NCI-H524 (cell line): ENCODE data around the gene ATP1A4.
A peak's percentile ranks its signal among the peaks of the same experiment; 100 is the strongest.

ENCODE experiments used
- DNase-seq, 2 experiments: peaks; one replicate each; lab custom pipeline; 2025; lab: John Stamatoyannopoulos, UW

Gene ATP1A4

DNA sequence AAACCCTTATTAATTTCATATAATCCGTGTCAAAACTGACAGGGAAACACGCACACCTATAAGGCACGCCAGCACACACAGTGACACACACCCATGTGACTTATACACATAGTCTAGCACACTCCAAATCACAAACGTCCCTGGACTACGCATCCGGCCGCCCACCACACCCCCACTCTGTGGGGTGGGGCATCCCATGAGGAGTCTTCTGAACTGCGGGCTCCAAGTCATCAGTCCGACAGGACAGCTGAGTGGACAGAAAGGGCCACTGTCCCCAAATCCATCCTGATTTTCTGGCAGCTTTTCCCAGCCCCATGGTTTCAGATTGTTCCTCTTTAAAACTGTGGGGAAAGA lies 54.6 kb downstream of the ATP1A4 start:
- DNase-seq = no peak

DNA sequence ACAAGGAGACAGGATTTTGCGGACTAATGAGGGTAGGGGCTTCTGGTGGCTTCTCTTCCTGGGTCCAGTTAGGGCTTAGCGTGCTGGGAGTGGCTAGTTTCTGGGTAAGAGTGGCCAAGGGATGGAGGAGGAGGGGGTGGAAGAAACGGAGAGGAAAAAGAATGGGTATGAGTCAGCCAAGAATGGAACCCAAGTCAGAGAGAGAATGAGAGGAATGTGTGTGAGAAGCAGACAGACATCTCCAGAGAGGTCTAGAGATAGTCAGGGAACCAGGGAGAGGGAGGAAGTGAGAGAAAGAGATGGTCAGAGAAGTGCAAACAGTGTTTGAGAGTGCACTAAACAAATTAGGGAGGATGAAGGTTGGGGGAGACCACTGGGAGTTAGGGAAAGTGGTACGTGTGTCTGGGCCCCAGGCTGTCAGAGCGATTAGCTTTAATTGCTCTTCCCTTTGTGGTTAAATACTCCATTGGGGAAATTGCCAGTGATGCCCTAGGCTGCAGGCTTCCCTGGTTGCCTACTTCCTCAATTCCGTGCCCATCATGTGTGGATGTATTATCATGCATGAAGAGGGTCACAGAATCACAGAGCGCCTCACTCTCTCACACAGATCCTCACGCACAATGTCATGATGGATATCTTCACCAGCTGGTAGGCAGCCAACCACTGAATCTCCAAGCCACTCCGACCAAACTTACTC lies 55.2 kb downstream of the ATP1A4 start:
- no peak for DNase-seq

DNA sequence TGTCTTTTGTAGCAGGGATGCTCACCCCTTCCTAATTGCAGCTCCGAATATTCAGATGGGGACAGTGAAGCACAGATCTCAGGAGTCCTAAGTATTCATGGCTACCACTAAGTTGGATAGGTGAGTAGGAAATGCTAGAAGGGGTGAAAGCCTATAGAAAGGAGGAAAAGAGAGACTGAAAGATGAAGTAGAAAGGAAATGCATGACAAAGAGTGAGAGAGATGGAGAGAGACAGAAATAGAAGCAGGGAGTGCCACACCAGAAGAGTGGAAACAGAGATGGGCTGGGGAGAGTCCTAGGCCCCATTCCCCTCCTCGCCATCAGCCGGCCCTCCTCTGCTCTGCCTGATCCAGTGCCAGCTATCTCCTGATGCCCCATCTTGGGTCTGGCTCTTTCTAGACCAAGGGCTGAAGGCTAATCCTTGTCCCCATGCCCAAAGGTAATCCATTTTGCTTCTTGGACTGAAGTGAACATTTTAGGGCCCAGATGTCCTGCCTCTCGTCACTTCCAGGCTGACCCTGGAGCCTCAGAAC lies 55.8 kb downstream of the ATP1A4 start:
- DNase-seq = no peak

DNA sequence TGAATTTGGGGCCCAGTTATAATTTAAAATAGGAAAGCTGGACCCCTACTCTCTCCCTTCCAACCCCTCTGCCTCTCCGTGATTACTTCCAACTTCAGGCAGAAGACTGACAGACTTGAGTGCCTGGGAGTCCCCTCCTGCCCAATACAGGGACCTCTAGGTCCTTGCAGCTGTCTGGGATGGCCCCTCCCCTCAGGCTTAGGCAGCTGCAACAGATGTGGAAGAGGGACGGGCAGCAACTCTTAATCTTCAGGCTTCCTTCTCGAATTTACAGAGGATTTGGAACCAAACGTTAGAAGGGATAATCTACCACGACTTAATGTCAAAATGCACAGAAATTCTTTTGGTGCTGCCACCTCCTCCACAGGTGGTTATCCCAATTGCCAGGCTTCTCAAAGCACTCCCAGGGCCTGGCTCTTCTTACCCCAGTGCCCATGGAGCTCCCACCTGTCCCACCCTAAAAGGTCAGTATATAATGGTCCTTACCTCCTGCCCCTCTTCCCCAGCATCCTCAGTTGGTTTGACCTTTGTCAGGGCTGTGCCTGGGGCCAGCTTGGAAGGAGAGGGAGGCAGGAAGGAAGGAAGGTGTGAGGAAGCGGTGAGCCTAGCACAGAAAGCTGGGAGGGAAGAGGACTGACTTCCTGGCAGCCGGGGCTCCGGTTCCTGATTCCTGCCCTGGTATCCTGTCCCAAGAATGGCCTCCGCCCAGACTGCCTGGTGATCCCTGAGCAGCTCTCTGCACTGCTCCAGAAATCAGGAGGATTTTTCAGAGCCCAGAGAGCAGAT lies 56.6 kb downstream of the ATP1A4 start:
- no peak for DNase-seq

DNA sequence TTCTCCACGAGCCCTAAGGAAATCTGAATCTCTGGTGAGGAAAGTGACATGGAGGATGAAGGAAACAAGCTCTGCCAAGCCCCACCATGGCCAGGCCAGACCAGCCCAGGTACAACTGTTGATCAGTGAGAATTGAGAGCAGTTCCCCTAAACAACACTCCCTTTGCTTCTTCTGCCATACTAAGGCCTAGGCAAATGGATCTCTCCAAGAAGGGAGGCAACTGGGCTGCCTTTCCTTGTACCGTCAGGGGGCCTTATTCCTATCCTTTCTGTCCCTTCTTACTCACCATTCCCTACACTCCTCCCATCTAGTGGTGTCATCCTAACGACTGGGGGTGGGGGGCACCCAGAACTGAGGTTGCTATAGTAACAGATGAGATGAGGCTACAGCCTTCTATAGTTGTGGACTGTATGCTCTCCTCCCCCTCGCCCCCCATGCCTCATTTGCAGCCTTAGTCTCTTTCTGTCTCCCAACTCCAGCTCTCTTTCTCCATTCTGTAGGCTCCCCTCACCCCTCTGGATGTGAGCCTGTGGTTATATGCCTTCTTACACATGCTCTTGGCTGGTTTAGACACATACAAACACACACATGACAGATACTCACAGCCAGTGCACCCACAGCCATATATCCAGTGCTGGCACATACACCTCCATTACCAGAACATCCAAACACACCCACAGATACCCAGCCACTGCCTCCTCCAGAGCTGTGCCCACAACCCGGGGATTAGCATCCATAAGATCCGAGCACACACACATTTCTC lies 57.3 kb downstream of the ATP1A4 start:
- no peak for DNase-seq

DNA sequence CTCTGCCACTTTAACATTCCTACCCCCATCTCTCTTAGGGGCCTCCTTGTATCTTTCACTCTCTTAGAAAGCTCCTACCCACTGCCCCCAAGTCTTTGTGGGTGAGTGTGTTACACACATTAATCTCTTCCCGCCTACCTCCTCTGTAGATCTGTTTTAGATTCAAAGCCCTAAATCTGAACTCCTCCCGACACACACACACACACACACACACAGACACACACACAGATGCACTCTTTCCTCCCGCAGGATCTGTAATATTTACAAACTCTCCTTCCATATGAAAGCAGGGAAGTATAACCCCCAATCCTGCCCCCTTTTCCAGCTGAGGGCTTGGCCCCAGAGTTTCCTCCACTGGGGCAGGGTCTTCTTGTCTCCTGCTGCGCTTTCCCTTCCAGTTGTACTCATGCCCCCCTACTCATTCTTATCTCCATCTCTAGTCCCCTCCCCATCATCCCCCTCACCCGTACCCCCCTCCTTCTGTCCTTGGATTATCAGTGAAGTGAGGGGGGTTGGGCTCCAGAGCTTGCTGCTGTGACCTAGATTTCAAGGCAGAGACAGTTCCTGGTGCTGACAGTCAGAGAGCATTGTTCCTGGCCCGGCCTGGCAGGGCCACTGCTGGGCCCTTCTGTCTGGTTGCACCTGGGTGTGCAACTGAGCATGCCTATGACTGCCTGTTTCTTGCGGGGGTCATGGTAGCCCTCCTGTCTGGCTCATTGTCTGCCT lies 58.1 kb downstream of the ATP1A4 start:
- no peak for DNase-seq

DNA sequence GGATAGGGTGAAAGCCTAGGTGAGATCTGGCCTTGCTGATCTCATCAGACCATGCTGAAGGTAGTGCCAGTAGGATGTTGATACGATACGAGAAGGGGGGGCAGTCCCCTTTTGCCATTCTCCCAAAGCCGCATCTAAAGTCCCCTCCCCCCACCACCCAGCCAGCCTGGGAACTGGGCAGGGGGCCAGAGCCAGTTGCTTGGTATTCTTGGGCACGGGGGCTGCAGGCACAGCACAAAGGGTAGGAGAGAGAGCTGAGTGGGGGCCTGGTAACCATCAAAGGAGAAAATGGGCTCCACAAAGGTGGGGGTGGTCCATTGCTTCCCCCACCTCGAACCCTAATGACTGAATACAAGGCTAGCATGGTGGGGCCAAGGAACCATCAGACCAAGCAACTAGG lies 59.2 kb downstream of the ATP1A4 start:
- no peak for DNase-seq

DNA sequence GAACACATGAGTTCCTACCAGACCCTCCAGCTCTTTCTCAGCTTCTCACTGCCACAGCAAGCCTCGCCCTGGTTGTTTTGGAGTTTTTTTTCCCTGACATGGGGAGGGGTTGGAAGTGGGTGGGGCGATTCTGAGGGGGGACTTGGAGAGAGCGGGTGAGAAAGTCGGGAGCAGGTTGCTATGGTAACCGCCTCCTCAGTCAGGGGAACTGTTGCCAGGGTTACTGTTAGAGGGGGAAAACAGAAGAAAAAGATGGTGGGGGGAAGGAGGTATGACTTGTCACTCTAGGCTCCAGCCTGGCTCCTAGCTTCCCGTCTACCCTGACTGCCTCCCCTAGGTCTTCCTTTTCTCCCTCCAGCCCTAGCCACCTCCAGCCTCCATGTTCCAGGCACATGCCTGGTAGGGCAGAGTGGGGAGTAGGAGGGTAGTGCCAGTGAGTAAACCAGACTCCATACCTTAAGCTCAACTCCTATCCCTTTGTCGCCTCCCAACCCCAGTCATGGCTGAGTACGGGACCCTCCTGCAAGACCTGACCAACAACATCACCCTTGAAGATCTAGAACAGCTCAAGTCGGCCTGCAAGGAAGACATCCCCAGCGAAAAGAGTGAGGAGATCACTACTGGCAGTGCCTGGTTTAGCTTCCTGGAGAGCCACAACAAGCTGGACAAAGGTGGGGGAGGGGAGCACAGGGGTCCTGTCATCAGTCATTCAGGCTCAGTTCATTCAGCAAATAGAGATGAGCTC lies 59.8 kb downstream of the ATP1A4 start:
- DNase-seq = no peak

DNA sequence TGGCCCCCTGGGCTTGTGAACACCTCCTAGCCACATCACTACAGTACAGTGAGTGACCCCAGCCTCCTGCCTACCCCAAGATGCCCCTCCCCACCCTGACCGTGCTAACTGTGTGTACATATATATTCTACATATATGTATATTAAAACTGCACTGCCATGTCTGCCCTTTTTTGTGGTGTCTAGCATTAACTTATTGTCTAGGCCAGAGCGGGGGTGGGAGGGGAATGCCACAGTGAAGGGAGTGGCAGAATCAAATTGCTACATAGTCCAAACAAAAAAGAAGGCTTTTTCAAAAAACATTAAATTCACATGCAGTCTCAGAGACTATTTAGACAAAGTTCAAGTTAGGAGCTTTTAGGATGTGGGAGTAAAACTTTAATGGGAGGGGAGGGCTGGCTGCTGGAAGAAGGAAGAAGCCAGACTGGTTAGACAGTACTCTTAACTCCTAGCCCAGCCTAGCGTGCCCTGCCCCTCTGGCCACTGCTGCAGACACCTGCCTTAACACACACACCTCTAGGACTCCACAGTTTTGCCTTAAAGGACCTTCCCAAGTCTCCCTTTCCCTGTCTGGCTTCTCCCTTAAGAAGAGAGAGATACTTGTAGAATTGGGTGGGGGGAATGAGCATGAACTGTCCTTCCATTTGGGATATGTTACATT lies 63.2 kb downstream of the ATP1A4 start:
- no peak for DNase-seq

DNA sequence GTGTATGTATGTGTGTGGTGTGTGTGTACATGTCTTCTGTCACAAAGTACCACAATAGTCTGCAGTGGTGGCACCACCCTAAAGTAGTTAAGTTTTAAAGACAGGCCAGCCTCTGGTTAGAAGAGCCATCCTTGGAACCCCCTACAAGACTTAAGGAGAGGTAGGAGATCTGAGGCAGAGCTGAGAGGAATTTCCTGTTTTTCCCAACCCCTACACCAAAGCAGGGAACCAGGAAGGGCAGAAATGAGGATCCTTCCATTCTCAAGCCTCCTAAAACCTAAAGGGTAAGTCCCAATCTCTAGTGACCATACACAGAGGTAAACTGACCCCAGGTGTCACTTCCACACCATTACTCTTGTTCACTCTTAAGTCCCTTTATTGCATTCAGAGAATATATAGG lies 64.9 kb downstream of the ATP1A4 start:
- DNase-seq = no peak

DNA sequence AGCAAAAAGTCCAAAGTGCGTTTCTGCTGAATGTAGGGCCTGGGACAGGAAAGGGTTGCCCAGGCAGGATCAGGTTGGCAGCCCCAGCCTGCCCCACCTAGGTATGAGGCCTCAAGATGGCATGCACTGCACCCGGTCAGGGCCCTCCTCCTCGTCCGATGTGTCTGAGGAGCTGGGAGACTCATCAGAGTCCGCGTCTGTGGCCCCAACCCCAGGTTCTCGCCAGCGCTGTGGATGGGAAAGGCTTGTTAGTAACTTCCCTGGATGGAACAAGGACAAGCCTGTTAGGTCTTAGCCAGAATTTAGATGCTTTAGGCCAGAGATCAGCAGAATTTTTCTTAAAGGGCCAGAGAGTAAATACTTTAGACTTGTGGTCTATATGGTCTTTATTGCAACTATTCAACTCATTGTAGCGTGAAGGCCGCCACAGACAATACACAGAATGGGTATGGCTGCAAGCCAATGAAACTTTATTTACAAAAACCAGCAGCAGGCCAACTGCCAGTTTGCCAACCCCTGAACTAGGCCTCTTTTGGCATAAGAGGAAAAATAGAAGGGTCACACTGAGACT lies 66.2 kb downstream of the ATP1A4 start:
- DNase-seq = no peak

DNA sequence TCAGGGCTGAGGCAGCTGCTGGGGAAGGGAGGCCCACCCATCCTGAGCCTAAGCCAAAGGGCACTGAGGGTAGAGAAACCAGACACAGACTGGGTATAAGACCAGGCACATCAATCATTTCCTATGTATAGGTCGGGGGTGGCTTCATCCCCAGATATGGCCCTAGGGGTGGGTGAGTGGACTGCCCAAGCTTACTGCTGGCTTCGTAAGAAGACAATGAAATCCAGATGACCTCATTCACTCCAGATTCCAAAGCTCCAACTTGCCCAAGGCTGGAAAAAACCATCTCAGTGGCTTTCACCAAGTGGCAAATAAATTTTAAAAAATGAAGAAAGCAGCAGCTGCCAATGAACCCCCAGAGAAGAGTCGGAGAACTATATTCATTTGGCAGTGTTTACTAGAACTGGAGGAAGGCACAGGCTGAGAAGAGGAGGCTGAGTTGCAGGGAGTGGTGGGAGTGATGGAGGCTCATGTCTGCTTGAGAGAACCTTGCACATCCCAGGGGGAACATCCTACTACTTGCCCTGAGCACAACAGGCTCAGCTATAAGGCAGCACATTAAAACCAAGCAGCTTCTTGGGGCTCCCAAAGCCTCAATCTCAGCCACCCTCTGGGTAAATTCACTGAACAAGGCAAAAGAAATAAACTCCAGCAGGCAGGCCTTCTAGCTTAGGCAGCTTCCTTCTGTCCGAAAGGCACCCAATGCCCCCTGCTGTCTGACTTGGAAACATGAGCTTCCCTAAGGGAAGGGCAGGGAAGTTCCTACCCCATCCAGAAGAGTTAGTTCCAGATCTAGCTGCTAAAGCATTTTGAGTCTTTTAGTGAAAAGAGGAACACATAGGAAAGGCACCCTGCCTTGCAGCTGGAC lies 67.9 kb downstream of the ATP1A4 start:
- peak in 1 of 2 experiments; percentile 20 for DNase-seq

DNA sequence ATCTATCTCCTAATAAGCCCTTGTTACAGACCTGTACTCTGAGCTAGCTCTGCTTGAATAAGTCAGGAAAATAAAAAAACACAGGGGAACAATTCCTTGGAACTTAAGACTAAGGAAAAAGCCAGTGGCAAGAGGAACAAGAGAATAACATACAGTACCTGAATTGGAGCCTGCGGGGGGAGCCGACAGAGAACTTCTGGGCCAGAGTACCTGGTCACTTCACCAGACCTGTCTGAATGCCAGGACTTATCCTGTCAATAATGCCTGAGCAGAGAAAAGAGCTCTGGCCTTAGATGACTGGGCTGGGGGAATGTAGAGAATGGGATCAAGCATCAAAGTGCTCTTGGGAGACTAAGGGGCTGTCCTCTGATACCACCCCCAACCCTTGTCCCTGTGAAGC lies 68.9 kb downstream of the ATP1A4 start:
- DNase-seq = no peak

DNA sequence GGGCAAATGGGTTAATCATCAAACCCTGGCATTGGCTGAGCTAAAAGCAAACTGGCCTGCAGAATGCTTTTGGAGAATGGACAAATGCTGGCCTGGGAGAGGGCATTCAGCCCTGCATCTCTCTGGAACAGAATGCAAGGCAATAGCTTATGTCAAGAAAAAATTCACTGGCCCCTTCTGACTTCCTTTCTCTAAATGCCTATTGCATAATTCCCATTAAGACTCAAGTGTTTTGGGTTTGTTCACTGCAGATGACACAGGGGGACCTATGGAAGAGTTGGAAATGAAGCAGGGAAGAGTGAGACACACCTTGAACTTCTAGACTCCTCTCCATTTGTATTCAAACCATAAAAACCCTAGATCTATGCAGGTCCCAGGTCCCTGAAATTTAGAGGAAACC lies 69.7 kb downstream of the ATP1A4 start:
- no peak for DNase-seq

DNA sequence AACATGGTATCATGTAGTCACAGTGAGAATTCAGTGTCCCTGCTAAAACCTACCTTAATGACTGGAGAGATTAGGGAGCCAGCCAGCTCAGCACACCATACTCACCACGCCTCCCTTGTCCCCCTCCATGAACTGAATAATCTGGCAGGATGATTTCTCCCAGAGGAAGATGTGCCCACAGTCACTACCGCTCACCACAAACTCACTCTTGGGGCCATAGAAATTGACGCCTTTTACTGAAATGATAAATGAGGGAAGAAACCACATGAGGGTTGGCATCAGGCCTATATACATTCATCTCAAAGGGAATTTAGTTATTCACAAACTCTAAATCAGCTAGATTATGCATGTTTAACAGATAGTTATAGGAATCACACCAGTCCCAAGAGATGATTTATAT lies 71.1 kb downstream of the ATP1A4 start:
- no peak for DNase-seq

DNA sequence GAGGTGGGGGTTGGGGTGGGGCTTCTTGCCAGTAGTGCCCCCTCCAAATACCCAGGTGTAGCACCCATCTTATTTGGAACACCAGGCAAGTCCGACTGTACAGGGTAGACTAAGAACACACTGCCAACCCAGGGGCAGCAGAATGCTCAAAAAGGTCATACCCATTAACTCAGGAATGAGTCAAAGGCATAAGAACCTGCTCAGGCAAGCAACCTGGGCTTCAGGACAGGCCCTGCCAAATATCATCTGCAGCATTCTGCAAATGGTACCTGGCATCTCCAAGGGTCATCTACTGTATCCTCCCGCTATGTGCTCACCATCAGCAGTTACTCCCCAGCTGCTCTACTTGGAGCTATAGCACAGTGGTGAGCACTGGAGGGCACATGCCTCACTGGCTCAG lies 73.2 kb downstream of the ATP1A4 start:
- DNase-seq = no peak

DNA sequence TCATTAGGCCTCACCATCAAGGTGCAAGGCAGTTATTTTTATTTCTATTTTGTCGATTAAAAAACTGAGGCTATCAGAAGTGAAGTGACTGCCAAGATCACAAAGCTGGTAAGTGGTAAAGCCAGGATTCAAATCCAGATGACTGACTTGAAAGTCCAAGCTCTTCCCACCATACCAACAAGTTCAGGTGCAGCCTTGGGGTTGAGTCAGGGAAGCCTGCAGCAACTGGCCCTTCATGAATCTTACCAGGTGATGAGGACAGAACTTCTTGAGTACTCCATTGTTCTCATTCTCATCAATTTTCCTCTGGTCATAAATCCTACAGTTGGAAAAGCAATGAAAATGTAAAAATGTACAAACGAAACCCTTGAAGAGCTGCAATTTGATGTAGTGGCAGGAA lies 73.9 kb downstream of the ATP1A4 start:
- DNase-seq = no peak

DNA sequence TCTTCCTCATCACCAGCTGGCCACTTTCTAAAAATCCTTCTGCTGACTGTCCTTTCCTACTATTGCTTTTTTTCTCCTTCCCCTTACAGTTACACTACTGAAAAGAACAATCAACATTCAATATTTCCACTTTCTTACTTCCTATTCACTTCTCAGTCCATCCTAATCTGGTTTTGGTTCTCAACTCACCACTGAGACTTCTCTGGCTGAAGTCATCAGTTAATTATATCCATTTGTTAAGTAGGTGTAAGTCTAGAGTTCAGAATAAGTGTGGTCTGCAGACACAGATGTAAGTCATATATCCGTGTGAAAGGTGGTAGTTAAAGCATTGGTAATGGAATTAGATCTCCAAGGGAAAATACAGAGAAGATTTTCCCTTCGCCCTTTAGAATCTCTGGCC lies 75.2 kb downstream of the ATP1A4 start:
- no peak for DNase-seq

DNA sequence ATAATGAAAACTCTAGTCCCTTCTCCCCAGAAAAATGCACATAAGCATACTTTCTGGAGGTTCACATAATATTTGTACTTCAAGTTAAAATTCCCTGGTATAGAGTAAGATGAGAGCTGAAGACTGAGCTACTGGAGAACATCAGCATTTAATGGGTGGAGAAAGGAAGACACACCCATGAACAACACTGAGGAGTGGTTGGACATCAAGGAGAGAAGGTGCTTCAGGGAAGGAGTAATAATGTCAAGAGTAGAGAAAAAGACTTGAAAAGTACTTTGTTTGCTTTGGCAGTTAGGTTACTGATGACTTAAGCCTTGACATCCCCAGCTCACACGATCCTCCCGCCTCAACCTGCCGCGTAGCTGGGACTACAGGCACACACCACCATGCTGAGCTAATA lies 75.6 kb downstream of the ATP1A4 start:
- no peak for DNase-seq

DNA sequence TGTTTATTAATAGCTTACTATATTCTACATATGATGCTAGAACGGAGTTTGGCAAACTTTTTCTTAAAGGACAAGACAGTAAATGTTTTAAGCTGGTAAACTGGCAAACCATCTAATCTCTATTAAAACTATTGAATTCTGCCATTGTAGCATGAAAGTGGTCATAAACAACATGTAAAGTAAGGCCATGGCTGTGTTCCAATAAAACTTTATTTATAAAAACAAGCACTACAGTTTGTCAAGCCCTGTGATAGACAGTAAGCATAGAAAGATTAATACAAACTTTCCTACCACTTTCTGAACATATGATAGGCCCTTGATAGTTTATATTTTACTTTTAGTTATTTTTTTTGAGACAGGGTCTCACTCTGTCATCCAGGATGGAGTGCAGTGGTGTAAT lies 76.2 kb downstream of the ATP1A4 start:
- no peak for DNase-seq
